Measurements from ENCODE around the gene ZNF468.
"Not testable (repeated sequence)": the region's sequence is repeated elsewhere in the genome, so short reads cannot be mapped to it uniquely, and the experiment has no call there.

Gene ZNF468

DNA sequence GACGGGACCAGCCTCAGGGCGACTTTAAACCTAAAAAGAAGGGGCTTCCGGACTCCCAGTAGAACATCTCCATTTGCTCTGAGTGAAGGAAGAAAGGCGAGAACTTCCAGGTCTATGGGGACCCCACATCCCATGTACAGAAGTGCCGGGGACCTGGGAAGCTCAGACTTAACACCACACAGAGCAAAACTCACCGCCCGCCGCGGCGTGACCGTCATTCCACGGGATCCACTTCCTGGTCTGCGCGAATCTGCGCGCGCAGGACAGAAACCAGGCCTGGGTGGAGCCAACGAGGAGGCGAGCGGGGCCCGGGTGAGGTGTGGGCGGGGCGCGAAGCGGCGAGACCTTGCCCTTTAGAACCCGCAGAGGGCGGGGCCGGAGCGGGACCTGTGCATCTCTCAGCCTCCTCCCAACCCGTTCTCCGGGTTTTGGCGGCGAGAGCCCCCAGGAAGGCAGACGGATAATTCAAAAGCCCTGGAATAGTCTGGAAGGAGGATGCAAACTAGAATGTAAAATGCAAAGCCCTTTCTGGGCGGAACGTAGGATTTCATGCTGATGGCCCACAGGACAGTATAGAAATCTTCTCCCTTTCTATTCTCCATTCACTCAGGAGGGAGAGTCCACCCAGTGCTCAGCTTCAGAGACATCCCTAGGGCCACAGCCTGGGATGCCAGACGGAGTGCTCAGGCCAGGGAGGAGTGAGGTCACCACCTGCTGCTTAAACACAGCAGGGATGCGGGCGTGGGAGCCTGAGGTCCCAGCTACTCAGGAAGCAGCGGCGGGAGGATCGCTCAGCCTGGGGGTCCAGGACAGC is at the start of gene ZNF468:
Gene ZNF468 (minus strand): TSS at position 242 of the 814 bp plus-strand sequence. CDS start 3,347 bp downstream, outside the sequence.
- DNase-seq (ENCODE audit: low spot score) = peak; percentile 54

DNA sequence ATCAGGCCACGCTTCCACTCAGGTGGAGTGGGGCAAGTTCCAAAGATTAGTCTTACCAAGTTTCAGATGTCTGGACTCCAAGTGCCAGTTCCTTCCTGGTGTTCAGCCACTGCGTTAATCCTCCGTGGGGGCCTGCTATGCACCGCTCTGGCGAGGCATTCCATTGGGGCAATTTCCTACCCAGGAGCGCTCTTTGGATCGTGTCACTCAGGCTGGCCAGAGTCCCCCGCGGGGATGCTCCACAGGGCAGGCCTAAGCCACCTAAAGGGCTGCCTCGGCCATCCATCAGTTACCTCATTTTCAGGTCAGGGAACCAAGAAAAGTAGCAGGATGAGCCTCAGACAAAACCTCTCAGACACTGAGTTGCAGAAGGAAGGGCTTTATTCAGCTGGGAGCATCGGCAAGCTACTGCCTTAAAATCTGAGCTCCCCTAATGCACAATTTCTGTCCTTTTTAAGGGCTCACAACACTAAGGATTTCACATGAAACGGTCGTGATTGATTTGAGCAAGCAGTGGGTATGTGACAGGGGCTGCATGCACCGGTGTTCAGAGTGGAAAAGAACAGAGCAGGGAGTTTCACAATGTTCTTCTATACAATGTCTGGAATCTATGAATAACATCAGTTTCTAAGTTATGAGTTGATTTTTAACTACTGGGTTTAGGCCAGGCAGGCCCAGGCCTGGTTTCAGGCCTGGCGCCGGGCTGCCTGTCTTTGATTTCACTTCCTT is 46.8 kb upstream of the ZNF468 start:
- not testable (repeated sequence) for DNase-seq (ENCODE audit: low spot score)

DNA sequence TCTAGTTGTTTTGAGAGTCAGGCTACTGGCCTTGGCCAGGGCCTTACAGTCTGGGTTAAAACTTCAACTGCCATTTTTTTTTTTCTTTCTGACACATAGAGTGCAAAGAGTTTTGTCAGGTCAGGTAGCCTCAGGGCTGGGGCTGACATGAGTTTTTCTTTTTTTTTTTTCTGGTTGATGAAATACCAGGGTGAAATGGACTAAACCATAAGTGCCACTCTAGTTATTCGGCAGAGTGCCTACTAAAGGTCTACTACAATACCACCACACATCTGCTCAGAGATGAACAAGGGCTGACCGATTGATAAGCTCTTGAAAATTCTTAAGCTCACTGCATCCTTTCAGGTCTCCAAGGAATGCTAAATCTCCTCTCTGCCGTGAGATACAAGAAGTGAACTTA is 44.4 kb upstream of the ZNF468 start:
- no peak for DNase-seq (ENCODE audit: low spot score)

DNA sequence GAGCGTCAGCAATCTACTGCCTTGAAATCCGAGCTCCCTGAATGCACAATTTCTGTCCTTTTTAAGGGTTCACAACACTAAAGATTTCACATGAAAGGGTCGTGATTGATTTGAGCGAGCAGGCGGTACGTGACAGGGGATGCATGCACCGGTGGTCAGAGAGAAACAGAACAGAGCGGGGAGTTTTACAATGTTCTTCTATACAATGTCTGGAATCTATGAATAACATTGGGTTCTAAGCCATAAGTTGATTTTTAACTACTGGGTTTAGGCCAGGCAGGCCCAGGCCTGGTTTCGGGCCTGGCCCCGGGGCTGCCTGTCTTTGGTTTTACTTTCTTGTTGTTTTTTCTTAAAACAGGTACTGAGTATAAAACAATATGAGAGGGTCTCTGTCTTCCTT is 41.2 kb upstream of the ZNF468 start:
- not testable (repeated sequence) for DNase-seq (ENCODE audit: low spot score)

DNA sequence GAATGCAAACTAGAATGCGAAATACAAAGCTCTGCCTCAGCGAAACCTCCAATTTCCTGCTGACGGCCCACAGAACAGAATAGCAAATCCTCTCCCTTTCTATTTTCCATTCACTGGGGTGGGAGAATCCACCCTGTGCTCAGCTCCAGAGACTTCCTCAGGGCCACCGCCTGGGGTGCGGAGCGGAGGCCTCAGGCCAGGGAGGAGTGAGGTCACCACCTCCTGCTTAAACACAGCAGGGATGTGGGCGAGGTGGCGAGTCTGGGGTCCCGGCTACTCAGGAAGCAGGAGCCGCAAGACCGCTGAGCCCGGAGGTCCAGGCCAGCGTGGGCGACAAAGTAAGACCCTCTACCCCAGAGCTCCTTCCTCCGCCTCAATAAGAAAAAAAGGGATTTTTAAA is 40.7 kb upstream of the ZNF468 start:
- DNase-seq (ENCODE audit: low spot score) = no peak

DNA sequence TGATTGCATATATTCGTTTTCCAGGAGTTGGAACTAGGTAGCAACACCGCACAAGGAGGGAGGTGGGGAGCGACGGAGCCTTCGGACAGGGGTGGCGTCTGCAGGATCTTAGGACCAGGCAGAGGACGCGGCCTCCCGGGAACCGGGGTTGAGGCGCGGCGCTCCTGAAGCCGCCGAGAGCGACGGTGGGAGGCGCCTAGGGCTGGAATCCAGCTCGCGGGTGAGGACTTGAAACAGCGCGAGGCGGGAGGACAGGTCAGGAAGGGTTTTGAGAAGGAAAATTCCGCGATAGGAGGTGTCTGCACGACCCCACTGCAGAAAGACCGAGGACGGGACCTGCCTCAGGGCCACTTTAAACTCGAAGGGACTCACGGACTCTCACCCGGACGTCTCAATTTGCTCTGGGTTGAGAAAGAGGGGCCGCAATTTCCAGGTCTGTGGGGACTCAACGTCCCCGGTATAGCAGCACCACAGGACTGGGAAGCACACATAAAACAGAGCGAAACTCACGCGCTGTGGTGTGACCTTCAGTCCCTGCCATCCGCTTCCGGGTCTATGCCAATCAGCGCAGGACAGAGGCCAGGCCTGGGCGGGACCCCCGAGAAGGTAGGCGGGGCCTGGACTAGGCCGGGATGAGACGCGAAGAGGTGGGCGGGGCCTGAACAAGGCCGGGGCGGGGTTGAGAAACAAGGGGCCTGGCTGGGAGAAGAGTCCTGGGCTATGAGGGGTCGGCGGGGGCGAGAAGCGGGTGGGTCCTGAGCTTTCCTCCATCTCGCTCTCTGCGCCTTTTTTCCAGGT is 39.9 kb upstream of the ZNF468 start, which contains the start of gene ZNF320:
Gene ZNF320 (minus strand): TSS at position 498 of the 798 bp plus-strand sequence. CDS start 7,380 bp downstream, outside the sequence.
- DNase-seq (ENCODE audit: low spot score) = peak; percentile 95

DNA sequence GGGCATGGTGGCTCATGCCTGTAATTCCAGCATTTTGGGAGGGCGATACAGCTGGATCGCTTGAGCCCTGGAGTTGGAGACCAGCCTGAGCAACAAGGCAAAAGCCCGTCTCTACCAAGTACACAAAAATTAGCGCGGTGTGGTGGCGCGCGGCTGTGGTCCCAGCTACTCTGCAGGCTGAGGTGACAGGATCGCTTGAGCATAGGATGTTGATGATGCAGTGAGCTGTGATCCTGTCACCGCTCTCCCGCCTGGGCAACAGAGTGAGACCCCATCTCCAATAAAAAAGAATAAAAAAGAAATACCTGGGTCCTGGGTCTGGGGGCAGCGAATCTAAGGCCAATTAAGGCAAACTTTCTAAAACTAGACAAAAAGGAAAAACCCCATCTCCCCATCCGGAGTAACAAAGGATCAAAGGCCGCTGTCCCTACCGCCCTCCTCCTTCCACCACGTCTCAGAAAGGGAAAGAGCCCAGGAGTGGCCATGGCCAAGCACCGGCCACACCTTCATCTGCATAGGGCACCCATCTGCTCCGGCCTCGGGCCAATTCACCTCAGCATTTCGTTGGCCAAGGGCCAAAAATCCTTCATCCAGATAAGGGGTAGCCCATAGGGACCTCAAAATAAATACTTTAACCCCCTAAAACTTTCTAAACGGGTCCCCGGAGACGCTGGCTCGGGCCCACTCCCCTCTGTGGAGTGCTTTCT is 39.2 kb upstream of the ZNF468 start:
- peak; percentile 7 for DNase-seq (ENCODE audit: low spot score)

DNA sequence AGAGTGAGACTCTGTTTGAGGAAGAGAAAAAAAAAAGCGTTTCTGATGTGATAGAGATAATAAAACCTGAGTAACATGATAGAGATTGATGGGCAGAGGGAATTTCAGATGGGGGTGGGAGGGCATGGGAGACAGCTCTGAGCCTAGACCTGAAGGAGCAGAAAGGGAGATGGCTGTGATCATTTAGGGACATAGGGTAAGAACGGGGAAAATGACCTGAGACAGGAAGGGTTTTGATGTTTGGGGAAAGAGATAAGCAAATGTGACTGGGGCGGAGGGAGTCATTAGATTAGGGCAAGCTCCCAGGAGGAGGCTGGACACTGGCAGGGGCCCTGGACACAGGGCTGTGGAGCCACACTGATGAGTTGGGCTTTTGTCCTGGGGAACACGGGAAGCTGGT is 33.9 kb upstream of the ZNF468 start:
- no peak for DNase-seq (ENCODE audit: low spot score)

DNA sequence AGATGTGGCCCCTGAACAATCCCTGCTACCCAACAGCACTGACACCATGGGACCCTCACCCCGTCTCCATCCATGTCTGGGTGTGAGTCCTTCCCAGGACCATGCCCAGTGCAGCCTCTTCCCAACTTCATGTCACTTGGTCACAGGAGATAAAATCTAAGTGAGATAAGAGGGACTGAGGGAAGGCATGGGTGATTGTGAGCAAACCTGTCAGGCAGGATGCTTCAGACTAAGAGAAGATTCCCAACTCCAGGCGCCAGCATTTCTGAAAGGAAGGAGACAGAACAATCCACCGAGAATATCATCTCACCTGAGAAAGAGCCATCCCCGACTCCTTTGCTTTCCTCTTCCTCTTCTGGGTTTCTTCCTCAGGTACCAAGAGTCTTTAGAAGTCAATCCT is 32.5 kb upstream of the ZNF468 start:
- DNase-seq (ENCODE audit: low spot score) = no peak

DNA sequence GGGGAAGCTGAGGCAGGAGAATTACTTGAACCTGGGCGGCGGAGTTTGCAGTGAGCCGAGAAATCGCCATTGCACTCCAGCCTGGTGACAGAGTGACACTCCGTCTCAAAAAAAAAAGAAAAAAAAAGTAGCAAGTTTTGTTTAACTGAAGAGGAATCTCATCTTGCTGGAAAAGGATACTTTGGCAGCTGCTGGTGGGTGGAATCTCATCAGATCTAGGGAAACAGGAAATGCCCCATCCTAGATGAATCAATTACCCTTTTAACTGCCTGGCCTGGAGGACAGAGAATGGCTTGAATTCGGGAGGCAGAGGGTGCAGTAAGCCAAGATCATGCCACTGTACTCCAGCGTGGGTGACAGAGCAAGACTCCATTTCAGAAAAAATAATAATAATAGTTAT is 31.7 kb upstream of the ZNF468 start:
- DNase-seq (ENCODE audit: low spot score) = no peak

DNA sequence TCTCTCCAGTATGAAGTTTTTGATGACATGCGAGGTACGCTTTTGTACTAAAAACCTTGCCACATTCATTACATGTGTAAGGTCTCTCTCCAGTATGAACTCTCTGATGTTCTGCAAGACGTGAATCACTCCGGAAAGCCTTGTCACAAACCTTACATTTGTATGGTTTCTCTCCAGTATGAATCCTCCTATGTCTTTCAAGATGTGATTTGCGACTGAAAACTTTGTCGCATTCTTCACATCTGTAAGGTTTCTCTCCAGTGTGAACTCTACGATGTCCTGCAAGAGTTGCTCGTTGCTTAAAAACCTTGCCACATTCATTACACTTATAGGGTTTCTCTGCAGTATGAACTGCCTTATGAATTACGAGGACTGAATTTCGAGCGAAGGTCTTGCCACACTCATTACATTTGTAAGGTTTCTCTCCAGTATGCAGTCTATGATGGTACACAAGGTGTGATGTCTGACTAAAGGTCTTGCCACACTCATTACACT is 23.5 kb upstream of the ZNF468 start:
- DNase-seq (ENCODE audit: low spot score) = no peak

DNA sequence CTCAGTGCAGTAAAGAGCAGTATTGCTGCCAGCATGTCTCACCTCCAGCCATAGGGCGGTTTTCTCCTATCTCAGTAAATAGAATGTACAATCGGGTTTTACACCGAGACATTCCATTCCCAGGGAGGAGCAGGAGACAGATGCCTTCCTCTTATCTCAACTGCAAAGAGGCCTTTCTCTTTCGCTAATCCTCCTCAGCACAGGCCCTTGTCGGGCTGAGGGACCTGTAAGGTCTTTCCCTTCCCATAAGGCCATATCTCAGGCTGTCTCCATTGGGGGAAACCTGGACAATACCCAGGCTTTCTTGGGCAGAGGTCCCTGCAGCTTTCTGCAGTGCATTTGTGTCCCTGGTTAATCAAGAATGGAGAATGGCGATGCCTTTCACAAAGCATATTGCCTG is 15.6 kb upstream of the ZNF468 start:
- not testable (repeated sequence) for DNase-seq (ENCODE audit: low spot score)

DNA sequence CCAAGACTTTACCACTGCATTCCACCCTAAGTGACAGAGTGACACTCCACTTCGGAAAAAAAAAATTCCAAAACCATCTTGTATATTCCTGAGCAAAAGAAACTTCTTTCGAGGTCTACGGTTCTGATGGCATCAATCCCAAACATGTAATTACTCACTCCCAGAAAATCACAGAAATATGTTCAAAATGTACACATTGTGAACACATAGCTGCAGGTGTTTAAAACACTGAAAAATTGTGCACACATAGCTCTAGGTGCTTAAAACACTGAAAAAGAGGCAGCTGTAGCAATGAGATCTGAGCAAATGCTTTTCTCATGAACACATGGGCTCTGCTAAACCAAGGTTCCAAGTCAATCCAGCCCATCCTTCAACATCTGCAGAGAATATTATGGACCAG is 14.0 kb upstream of the ZNF468 start:
- DNase-seq (ENCODE audit: low spot score) = no peak

DNA sequence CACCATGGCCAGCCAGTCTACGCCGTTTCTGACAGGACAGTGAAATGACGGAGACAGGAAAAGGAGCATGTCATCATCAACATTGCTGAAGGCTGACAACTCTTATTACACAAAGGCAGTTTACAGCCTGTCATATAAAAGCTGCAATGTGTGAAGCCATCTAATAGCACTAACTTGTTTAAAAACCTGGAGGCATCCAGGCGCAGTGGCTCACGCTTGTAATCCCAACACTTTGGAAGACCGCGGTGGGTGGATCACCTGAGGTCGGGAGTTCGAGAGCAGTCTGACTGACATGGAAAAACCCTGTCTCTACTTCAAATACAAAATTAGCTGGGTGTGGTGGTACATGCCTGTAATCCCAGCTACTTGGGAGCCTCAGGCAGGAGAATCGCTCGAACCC is 10.6 kb upstream of the ZNF468 start:
- DNase-seq (ENCODE audit: low spot score) = not testable (repeated sequence)

DNA sequence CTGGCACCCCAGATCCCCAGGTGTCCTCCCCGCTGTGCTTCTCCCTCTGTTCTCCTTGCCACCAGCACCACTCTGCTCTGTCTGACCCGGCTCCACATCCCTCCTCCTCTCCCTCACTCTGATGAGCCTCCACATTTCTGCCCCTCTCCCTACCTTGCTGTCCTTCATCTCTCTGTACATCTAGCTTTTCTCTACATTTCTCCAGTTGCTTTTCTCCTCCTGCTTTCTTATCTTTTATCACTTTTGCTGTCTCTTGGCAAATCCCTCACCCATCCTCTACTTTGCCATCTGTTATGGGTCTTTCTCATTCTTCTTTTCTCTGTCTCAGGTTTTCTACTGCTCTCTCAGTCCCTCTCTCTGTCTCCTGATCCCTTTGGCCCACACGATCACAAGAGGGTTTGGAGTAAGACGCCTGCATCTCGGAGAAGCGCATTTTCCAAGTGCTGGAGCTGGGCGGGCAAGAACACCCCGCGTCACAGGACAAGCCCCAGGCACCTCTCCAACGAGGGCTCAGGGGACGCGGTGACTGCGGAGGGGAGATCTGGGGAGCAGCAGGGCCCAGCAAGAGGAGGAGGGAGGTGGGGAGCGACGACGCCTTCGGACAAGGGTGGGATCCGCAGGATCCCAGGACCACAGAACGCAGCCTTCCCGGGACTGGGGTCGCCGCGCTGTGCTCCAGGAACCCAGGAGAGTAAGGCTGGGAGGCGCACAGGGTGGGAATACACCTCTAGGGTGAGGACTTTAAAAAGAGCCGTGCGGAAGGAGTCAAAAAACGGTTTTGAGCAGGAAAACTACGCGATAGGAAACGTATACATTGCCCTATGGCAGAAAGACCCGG is 660 bp downstream of the ZNF468 start:
- DNase-seq (ENCODE audit: low spot score) = not testable (repeated sequence)

DNA sequence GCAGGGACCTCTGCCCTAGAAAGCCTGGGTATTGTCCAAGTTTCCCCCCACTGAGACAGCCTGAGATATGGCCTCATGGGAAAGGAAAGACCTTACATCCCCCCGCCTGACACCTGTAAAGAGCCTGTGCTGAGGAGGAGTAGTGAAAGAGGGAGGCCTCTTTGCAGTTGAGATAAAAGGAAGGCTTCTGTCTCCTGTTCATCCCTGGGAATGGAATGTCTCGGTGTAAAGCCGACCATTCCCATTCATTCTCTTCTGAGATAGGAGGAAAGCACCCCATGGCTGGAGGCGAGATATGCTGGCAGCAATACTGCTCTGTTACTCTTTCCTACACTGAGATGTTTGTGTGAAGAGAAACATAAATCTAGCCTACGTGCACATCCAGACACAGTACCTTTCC is 10.1 kb downstream of the ZNF468 start:
- DNase-seq (ENCODE audit: low spot score) = not testable (repeated sequence)

DNA sequence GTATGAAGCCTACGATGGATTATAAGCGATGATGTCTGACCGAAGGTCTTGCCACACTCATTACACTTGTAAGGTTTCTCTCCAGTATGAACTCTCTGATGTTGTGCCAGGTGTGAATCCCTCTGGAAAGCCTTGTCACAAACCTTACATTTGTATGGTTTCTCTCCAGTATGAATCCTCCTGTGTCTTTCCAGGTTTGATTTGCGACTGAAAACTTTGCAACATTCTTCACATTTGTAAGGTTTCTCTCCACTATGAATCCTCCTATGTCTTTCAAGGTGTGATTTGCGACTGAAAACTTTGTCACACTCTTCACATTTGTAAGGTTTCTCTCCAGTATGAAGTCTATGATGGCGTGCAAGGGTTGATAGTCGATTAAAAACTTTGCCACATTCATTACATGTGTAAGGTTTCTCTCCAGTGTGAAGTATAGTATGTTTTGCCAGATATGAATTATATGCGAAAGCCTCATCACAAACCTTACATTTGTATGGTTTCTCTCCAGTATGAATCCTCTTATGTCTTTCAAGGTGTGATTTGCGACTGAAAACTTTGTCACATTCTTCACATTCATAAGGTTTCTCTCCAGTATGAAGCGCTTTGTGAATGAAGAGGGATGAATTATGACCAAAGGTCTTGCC is 16.5 kb downstream of the ZNF468 start:
- DNase-seq (ENCODE audit: low spot score) = not testable (repeated sequence)

DNA sequence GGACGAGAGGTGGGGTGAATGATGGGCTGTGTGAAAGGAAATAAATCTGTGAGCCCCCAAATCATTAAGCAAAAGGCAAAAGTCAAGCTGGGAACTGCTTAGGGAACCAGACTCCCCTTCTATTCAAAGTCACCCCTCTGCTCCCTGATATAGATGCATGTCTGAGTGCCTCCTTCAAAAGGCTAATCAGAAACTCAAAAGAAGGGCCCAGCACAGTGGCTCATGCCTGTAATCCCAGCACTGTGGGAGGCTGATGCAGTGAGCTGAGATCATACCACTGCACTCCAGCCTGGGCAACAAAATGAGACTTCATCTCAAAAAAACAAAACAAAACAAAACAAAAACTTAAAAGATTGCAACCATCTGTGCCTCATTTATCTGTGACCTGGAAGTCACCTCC is 23.1 kb downstream of the ZNF468 start:
- not testable (repeated sequence) for DNase-seq (ENCODE audit: low spot score)

DNA sequence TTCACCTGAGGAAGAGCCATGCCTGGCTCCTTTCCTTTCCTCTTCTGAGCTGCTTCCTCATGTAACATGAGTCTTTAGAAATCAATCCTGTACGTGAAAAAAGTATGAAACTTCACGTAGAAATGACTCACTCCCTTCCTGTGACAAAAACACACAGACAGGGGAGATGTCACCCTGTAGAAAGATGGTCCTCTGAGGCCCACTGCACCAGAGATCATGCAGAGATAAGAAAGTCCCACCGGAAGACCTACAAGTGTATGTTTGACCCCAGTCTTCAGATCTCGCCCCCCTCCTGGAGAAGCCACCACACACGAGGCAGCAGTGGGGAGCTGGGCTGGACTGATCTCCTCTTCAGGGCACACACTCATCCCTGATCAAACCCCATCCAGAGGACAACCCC is 23.9 kb downstream of the ZNF468 start:
- DNase-seq (ENCODE audit: low spot score) = not testable (repeated sequence)

DNA sequence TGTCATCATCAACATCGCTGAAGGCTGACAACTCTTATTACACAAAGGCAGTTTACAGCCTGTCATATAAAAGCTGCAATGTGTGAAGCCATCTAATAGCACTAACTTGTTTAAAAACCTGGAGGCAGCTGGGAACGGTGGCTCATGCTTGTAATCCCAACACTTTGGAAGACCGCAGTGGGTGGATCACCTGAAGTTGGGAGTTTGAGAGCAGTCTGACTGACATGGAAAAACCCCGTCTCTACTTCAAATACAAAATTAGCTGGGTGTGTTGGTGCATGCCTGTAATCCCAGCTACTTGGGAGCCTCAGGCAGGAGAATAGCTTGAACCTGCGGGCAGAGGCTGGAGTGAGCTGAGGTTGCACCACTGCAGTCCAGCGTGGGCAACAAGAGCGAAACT is 27.6 kb downstream of the ZNF468 start:
- not testable (repeated sequence) for DNase-seq (ENCODE audit: low spot score)

Data from pons (tissue), 1 donor.